HG02840 (cell line): ENCODE measurements around the gene EIF3K.

Source experiments
- ATAC-seq: cut with Tn5 transposase; IDR thresholded peaks from one replicate; pipeline ENCODE4 v1.9.1; 2021; ENCODE audit warnings: mild to moderate bottlenecking, moderate library complexity, moderate number of reproducible peaks; ENCODE audit not compliant: unreplicated experiment, low FRiP score

The EIF3K gene

DNA sequence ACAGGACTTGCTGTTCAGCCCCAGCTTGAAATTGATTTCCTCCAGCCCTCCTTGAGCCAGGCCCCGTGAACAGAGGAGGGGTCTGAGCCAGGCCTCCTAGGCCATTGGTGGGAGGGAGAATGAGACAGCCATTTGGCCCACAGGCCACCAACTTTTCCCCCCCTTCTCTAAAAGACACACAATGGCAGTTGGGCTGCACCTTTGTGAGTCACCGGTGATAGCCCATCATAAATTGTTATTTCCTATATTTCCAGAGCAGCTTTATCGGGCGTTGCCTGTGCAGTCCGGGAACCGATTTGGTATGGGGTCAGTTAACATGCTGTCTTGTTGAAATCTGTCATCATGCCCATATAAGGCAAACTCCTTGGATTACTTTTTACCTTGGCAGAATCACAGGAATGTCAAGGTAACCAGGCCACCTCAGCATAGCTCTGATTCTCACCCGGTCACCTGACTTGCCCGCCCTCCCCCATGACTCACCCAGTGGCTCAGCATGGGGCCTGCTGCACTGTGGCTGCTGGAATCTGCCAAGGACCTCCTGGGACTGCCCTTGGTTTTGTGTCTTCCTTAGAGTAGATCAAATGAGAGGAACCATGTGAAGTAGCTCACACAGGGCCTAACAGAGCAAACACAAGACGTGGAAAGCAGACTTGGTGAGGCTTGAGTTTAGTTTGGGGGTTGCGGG lies 64.5 kb downstream of the EIF3K start:
- no peak for ATAC-seq

GRCh38 chr19:38684078-38684861 lies 65.3 kb downstream of the EIF3K start:
- ATAC-seq: no peak

DNA sequence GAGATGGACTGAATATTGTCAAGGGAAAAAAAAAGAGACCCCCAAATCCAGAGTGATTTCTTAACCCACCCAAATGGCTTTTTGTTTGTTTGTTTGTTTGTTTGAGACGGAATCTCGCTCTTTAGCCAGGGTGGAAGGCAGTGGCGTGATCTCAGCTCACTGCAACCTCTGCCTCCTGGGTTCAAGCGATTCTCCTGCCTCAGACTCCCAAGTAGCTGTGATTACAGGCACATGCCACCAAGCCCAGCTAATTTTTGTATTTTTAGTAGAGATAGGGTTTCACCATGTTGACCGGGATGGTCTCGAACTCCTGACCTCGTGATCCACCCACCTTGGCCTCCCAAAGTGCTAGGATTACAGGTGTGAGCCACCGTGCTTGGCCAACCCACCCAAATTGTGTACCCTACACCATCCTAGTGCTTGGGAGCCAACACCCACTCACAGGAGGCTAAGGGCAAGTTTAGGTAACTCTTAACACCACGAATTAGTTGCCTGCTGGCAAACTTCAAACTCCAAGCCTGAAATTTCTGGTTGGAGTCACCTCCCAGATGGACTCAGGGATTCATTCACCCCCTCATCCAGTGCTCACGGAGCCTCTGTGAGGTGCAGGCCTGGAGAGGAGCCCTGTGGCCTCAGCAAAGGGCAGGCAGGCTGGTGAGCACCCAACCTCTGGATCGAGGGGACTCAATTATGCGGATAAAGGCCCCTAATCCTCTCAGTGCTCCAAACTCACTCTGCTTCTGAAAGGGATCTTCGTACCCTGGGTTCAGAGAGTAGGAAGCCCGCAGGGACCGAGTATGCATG lies 66.1 kb downstream of the EIF3K start:
- no peak for ATAC-seq

- ATAC-seq: no peak
Observed at GRCh38 chr19:38685666-38686529, 66.9 kb downstream of the EIF3K start.

GRCh38 chr19:38686530-38686888 lies 67.5 kb downstream of the EIF3K start:
- ATAC-seq: no peak
